Inferior parietal cortex (tissue), 1 donor: ENCODE data around the gene TMEM39B.
"Not testable (repeated sequence)": the region's sequence is repeated elsewhere in the genome, so short reads cannot be mapped to it uniquely, and the experiment has no call there.

Experiments
- DNase-seq: peaks from one replicate; pipeline ENCODE4 v3.0.0-alpha.2; 2016; ENCODE audit errors: extremely low spot score

TMEM39B gene

GRCh38 chr1:32072622-32073298, at the start of gene TMEM39B:
Gene TMEM39B, plus strand, starts transcription at chr1:32072939. Its CDS starts 109 bp downstream, at chr1:32073048.
- peak; percentile 92 for DNase-seq

DNA sequence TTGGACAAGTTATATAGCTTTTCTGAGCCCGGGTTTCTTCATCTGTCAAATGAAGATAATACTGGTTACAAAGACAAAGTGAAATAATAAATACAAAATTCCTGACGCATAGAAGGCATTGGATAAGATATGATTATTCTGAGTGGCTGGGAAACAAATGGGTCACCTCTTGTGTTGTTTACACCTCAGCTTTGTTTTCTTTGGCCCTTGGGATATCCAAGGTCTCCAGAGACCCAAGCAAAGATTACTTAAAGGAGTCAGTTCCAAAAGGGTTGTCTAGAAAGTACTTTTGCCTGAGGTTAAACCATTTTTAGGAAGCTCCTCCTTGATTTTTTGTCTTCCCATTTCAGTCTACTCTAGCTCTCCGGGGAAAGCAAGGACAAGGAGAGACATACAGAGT, 49.4 kb upstream of the TMEM39B start:
- DNase-seq = no peak

GRCh38 chr1:32025515-32025914, 47.2 kb upstream of the TMEM39B start:
- DNase-seq = no peak

GRCh38 chr1:32028746-32029145, 44.0 kb upstream of the TMEM39B start:
- DNase-seq = no peak

DNA sequence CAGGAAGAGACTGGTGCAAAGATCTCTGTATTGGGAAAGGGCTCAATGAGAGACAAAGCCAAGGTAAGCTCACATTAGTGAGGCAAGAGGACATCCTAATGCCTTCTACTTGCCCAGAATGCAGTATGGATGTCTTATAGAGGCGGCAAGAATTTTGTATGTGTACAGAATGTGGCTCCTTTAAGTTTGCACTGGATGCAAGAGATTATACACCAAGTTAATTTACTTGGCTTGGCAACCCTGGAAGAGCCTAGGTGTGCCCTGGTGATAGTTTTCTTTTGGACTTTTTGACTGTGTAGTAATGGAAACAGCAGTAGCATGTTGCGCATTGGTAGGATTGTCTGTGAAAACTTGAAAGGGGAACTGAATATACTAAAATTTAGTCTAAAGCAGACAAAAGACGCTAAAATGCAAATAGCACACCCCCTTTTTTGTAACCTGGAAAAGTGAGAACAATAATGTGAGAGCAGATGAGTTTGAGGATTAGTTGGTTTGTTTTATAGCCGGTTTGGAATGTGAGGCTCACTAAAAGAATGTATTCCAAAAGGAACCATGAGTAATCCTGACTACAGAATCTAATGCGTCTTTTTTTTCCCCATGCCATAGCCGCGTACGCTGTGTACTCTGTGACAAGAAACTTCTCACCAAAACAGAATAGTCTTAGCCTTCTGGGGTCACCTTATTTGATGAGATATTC, 41.0 kb upstream of the TMEM39B start:
- DNase-seq = no peak

GRCh38 chr1:32032275-32032615, 40.5 kb upstream of the TMEM39B start:
- DNase-seq = no peak

- no peak for DNase-seq
Measured at GRCh38 chr1:32035119-32035518, 37.6 kb upstream of the TMEM39B start.

DNA sequence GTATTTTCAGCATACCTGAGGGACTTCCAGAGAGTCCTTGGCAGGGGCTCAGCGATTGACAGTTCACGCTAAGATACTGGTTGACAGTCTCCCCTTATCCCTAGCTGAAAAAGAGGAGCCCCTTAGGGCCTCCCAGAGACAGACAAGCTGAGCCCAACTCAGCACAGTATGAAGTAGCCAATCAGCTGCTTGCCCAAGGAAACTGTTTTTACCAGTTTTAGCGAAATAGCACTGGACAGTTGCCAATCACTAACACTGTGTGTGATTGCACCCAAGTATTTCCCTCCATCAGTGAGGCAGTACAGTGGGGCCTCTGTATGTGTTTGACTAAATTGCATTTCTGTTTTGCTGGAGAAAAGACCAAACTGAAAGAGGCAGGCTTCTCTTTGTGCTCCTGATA, 32.0 kb upstream of the TMEM39B start:
- no peak for DNase-seq

GRCh38 chr1:32042330-32042729, 30.4 kb upstream of the TMEM39B start:
- DNase-seq = no peak

DNA sequence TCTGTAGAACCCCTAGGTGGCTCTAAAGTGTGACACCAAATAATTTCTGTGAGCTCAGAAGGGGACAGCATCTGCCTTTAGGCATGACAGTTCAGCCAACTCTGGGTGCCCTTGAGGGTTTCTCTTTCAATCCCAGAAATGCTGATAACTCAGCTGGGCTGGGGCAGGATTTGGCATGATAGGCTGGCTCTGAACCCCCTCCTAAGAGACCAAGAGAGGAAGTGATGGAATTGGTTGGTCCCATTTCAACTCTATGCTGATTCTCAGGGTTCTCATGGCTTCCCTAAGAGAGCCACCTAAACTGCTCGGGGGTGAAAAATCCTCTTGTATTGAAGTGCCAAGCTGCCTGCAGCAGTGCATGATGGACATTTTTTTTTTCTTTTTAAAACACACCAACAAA, 28.5 kb upstream of the TMEM39B start:
- no peak for DNase-seq

- DNase-seq = no peak
Measured at GRCh38 chr1:32045772-32046171, 27.0 kb upstream of the TMEM39B start.

- no peak for DNase-seq
Measured at GRCh38 chr1:32047701-32048100, 25.0 kb upstream of the TMEM39B start.

DNA sequence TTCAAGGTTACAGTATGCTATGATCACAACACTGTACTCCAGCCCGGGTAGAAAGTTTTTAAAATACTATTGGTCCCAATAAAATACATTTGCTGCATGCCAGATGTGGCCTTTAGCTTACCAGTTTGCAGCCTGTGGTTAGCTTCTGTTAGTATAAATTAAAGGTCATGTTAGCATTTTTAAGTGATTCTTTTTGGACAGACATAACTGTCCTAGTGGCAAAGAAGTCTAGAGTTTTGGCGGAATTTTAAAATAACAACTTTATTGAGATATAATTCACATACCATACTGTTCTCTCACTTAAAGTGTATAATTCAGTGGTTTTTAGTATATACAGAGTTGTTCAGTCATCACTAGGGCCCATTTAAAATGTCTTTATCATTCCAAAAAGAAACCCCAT, 24.3 kb upstream of the TMEM39B start:
- no peak for DNase-seq

GRCh38 chr1:32051706-32052105, 21.0 kb upstream of the TMEM39B start:
- no peak for DNase-seq

- DNase-seq = no peak
Measured at GRCh38 chr1:32052887-32053286, 19.9 kb upstream of the TMEM39B start.

GRCh38 chr1:32055416-32055815, 17.3 kb upstream of the TMEM39B start:
- no peak for DNase-seq

- DNase-seq = no peak
Measured at GRCh38 chr1:32056598-32056997, 16.1 kb upstream of the TMEM39B start.

DNA sequence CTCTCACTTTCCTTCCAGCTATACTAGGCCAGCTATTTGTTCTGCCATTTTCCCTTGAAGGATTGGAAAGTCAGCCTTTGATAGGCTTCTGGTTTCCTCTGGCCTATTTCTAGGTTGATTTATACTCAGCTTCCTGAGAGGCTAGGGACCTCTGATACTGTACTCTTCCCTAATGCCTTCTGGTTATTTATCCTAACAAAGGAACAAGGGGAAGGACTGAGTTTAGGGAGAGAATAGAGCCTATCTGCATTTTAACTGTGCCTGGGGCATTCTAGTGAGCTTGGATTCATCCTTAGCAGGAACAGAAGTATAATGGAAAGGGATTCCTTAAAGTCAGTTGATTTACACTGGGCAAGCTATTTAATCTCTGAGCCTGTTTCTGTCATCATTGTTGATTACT, 11.8 kb upstream of the TMEM39B start:
- DNase-seq = no peak

GRCh38 chr1:32062867-32063230, 9.9 kb upstream of the TMEM39B start:
- no peak for DNase-seq

DNA sequence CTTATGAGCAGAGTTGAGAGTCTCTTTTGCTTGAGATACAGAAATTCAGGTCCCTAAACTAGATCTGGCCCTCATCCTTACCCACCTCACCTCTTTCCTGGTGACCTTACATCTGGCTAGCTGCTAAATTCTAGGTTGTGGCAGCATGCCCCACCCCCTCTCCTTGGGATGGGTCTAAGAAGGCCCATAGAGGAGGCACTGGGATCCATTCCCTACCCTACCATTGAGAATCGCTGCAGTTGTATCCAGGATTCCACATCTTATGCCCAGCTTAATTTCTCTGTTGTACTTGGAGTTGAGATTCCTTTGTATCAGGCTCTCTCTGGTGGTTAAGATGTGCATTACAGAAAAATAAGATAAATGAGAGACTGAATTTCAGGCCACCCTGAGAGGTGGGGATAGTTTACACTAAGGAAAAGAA, 9.5 kb upstream of the TMEM39B start:
- DNase-seq = peak; percentile 79

GRCh38 chr1:32065613-32066488, 6.9 kb upstream of the TMEM39B start:
- not testable (repeated sequence) for DNase-seq

DNA sequence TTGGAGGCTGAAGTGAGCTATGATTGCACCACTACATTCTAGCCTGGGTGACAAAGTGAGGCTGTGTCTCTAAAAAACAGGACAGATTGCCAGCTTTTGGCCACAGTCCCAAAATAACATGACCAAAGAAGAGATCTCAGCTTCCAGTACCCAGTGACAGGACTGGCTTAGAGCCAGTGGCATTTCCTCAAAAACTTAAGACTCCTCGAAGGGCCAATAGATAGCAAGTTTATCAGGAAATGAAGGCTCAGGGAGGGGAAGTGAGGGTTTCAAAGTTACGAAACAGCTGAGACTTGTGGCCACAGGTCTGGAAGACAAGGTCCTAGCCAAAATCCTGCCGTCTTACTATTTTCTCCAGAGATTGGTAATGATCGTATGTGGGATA, 6.3 kb upstream of the TMEM39B start:
- peak; percentile 68 for DNase-seq
